ENCODE measurements around the gene CX3CR1. TPM values are rescaled to one million over a fixed set of nuclear protein-coding genes. Genes with fewer than 3 reads are reported as not detected.
A peak's percentile ranks its signal among the peaks of the same experiment; 100 is the strongest.

The CX3CR1 gene
- polyA plus RNA-seq, 6 donors from 2014 or later, result 0.14 to 2.9 (median 1.3) TPM

DNA sequence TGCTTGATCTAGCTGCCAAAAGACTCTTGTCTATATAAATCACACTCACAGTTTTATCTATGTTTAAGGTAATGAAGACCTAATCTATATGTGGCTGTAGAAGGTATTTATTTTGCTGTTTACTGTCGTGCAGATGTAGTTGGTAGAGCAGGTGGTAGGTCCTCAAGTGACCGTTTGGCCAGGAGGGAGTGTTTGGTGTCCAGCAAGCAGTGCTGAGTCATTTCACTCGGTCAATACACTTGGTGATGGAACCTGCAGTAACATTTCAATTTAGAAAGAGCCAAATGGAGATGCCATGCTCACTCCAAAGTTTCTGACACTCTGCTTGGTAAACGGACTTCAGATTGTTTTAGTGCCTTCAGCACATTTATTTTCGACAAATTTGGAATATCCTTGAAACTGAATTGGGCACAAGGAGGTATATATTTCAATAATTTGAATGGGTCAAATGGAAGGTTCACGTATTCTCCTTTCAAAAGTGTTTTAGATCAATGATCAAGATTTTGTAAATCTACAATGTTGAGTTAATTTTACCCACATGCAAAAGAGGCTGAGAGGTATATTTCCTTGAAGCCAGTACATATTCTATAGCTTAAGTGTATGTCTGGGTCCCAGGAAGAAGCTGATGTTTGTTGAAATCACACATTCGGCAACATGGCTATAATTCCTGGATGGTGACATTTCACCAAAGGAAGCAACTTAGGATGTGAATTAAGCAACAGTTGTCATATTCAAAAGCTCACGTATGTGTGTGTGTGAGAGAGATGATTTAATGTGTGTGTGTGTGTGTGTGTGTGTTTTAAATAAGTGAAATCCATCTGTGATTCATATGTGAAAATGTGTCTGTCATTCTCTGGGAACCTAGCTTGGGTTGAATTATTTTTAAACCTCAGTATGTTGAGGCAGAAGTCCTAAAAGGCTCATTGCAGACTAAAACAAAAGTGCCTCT, 7.7 kb upstream of the CX3CR1 start:
- no peaks in the 10 kb centered on the region for H3K36me3 Mint-ChIP-seq
- no peak for DNase-seq
- H3K4me3 Mint-ChIP-seq, result no peak overlapping the region
- peaks cover 28 to 42% (median 39%) of the 10 kb centered on the region in 3 donors for H3K4me1 Mint-ChIP-seq
- H3K27me3 Mint-ChIP-seq, result peaks cover 0 to 4% (median 0%) of the 10 kb centered on the region in 3 donors
- no peak for ATAC-seq (ENCODE audit: low read depth in 2 of 2)
- H3K9me3 Mint-ChIP-seq, result no peaks in the 10 kb centered on the region
- H3K27ac Mint-ChIP-seq, result peak overlapping the region in 1 of 6 donors; percentile 74

- H3K4me1 Mint-ChIP-seq, result peaks cover 33 to 46% (median 43%) of the 10 kb centered on the region in 3 donors
- H3K9me3 Mint-ChIP-seq, result no peaks in the 10 kb centered on the region
- H3K27me3 Mint-ChIP-seq, result no peaks in the 10 kb centered on the region
- no peak overlapping the region for H3K4me3 Mint-ChIP-seq
- ATAC-seq (ENCODE audit: low read depth in 2 of 2) (no peak), DNase-seq (no peak)
- no peak overlapping the region for H3K27ac Mint-ChIP-seq
- no peaks in the 10 kb centered on the region for H3K36me3 Mint-ChIP-seq
These were observed 6.9 kb upstream of the CX3CR1 start for GRCh38 chr3:39286771-39287170.

GRCh38 chr3:39285332-39285731, 5.5 kb upstream of the CX3CR1 start:
- Mint-ChIP-seq H3K4me1 (peaks cover 43 to 56% (median 54%) of the 10 kb centered on the region in 3 donors), H3K4me3 (no peak overlapping the region), H3K27me3 (no peaks in the 10 kb centered on the region), H3K9me3 (no peaks in the 10 kb centered on the region), H3K36me3 (no peaks in the 10 kb centered on the region), H3K27ac (no peak overlapping the region)
- no peak for DNase-seq
- ATAC-seq (ENCODE audit: low read depth in 2 of 2), result no peak

- DNase-seq (no peak), ATAC-seq (ENCODE audit: low read depth in 2 of 2) (no peak)
- no peaks in the 10 kb centered on the region for H3K27me3 Mint-ChIP-seq
- H3K27ac Mint-ChIP-seq, result peak overlapping the region in 3 of 6 donors; percentile 13 to 77 (median 32)
- peaks cover 43 to 57% (median 54%) of the 10 kb centered on the region in 3 donors for H3K4me1 Mint-ChIP-seq
- H3K36me3 Mint-ChIP-seq, result no peaks in the 10 kb centered on the region
- no peak overlapping the region for H3K4me3 Mint-ChIP-seq
- no peaks in the 10 kb centered on the region for H3K9me3 Mint-ChIP-seq
These were observed 4.6 kb upstream of the CX3CR1 start for GRCh38 chr3:39284457-39284881.

GRCh38 chr3:39282057-39282456, 2.2 kb upstream of the CX3CR1 start:
- ATAC-seq (ENCODE audit: low read depth in 2 of 2), result no peak

GRCh38 chr3:39281533-39281932, 1.7 kb upstream of the CX3CR1 start:
- DNase-seq, result peak; percentile 12
- Mint-ChIP-seq H3K4me3 (peak overlapping the region in 7 of 8 donors; percentile 40 to 80 (median 65)), H3K27ac (peak overlapping the region in 5 of 6 donors; percentile 14 to 89 (median 88)), H3K27me3 (no peaks in the 10 kb centered on the region), H3K9me3 (no peaks in the 10 kb centered on the region), H3K4me1 (peaks cover 35 to 48% (median 46%) of the 10 kb centered on the region in 3 donors), H3K36me3 (no peaks in the 10 kb centered on the region)
- ATAC-seq (ENCODE audit: low read depth in 2 of 2), result peak; percentile 48 to 61

More at GRCh38 chr3:39282057-39282456, 2.2 kb upstream of the CX3CR1 start:
- no peak for DNase-seq
- no peaks in the 10 kb centered on the region for H3K9me3 Mint-ChIP-seq
- no peaks in the 10 kb centered on the region for H3K36me3 Mint-ChIP-seq
- peak overlapping the region in 1 of 6 donors; percentile 18 for H3K27ac Mint-ChIP-seq
- H3K4me1 Mint-ChIP-seq, result peaks cover 33 to 48% (median 46%) of the 10 kb centered on the region in 3 donors
- H3K27me3 Mint-ChIP-seq, result no peaks in the 10 kb centered on the region
- peak overlapping the region in 3 of 8 donors; percentile 40 to 75 (median 65) for H3K4me3 Mint-ChIP-seq

DNA sequence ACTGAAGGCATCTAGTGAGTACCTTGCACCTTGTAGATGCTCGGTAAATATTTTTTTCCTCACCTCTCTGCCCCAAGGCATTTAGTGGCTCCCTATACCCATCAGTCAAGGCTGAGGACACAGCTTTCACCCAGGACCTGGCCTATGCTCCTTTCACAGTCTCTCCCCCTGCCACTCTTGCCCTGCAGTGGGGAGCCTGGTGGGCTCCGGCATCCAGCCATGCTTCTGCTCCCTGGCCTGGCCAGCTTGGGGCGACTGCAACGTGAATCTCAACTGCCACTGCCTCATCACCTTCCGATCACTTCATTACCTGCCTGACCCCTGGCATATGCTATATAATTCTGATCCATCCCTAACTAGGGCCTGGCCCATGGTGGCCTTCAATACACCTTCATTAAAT, 735 bp upstream of the CX3CR1 start:
- peak overlapping the region in 1 of 6 donors; percentile 20 for H3K27ac Mint-ChIP-seq
- no peaks in the 10 kb centered on the region for H3K27me3 Mint-ChIP-seq
- DNase-seq, result no peak
- no peaks in the 10 kb centered on the region for H3K9me3 Mint-ChIP-seq
- ATAC-seq (ENCODE audit: low read depth in 2 of 2), result no peak
- H3K4me3 Mint-ChIP-seq, result peak overlapping the region in 1 of 8 donors; percentile 43
- peaks cover 36 to 51% (median 46%) of the 10 kb centered on the region in 3 donors for H3K4me1 Mint-ChIP-seq
- H3K36me3 Mint-ChIP-seq, result no peaks in the 10 kb centered on the region

DNA sequence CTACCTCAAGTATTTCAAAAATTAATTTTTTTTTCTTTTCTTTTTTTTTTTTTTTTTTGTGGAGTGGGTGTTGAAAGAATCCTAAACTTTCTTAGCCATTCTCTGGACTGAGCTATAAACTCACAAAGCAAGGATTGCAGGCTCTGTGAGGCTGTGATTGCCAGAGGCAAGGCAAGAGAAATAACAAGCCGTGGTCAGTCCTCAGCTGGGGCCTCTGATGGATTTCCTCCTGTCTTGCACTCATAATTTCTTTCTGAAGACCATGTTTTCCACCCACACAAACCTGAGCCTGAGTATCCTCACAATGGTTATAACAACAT, 1.3 kb downstream of the CX3CR1 start:
- H3K27me3 Mint-ChIP-seq, result no peaks in the 10 kb centered on the region
- H3K4me3 Mint-ChIP-seq, result no peak overlapping the region
- H3K9me3 Mint-ChIP-seq, result no peaks in the 10 kb centered on the region
- H3K27ac Mint-ChIP-seq, result no peak overlapping the region
- DNase-seq, result no peak
- peaks cover 28 to 43% (median 41%) of the 10 kb centered on the region in 3 donors for H3K4me1 Mint-ChIP-seq
- ATAC-seq (ENCODE audit: low read depth in 2 of 2), result no peak
- no peaks in the 10 kb centered on the region for H3K36me3 Mint-ChIP-seq

- Mint-ChIP-seq H3K27ac (peak overlapping the region in 2 of 6 donors; percentile 59 to 65), H3K4me1 (peaks cover 28 to 44% (median 42%) of the 10 kb centered on the region in 3 donors), H3K9me3 (no peaks in the 10 kb centered on the region), H3K27me3 (no peaks in the 10 kb centered on the region), H3K36me3 (no peaks in the 10 kb centered on the region), H3K4me3 (no peak overlapping the region)
- ATAC-seq (ENCODE audit: low read depth in 2 of 2), result no peak
- no peak for DNase-seq
These were observed 1.8 kb downstream of the CX3CR1 start for GRCh38 chr3:39277893-39278615.

DNA sequence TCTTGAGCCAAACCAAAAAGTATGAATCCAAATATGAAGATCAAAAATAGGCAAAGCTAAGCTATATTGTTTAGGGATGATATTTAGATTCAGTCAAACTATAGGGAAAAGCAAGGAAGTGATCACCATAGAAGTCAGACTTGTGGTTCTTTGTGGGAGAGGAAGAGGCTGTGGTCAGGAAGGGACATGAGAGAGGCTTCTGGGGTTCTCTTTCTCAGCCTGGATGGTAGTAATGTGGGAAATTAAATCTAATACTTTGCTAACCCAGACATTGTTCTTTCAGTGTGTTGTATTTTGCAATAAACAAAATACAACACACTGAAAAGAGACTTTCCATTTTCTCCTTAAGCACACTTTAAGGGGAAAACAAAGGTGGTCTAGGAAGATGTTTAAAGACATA, 3.1 kb downstream of the CX3CR1 start:
- peaks cover 26 to 44% (median 42%) of the 10 kb centered on the region in 3 donors for H3K4me1 Mint-ChIP-seq
- H3K9me3 Mint-ChIP-seq, result no peaks in the 10 kb centered on the region
- H3K4me3 Mint-ChIP-seq, result no peak overlapping the region
- H3K27me3 Mint-ChIP-seq, result no peaks in the 10 kb centered on the region
- H3K36me3 Mint-ChIP-seq, result no peaks in the 10 kb centered on the region
- ATAC-seq (ENCODE audit: low read depth in 2 of 2) (no peak), DNase-seq (no peak)
- no peak overlapping the region for H3K27ac Mint-ChIP-seq

DNA sequence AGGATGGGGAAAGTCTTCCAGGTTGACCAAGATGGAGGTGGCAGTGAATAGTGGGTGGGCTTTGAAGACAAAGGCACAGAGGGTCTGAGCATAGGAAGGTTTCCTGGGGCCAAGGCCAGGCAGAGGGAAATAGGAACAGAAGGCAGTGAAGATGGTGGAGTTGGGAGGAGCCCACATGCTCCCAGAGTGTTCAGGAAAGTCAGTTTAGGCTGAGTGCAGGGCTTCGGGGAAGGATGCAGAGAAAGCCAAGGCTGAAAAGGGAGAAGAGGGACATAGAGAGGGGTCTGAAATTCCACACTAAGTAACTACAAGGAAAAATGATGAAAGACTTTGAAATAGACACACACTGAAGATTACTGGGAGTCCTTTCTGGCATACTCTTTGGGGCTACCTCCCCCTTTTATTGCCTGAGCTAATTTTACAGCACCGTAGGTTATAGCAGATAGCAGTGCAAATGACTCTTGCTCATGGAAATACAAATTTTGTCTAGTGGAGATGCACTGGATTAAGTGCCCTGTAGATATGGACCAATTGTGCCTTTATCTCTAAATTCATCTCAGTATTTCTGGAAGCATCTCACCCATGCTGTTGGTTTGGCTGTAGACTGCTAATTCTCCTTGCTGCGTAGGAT, 3.8 kb downstream of the CX3CR1 start:
- Mint-ChIP-seq H3K36me3 (no peaks in the 10 kb centered on the region), H3K9me3 (no peaks in the 10 kb centered on the region), H3K27me3 (no peaks in the 10 kb centered on the region), H3K4me1 (peaks cover 26 to 44% (median 35%) of the 10 kb centered on the region in 3 donors), H3K27ac (peak overlapping the region in 3 of 6 donors; percentile 7 to 18 (median 9)), H3K4me3 (no peak overlapping the region)
- ATAC-seq (ENCODE audit: low read depth in 2 of 2) (no peak), DNase-seq (no peak)

DNA sequence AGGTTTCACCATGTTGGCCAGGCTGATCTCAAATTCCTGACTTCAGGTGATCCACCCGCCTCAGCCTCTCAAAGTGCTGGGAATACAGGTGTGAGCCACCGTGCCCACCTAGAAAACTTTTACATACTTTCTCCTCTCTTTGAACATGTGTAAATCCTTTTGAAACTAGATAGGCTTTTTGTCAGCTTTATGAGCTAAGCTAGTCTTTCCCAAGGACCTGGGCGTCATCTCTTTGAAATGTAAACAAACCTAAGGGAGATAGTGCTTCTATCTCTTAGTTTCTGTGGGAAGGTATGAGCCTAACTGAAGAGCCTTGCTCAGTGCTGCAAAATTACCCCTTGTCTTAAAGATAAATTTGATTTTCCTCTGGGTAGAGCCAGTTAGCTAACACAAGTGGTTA, 4.8 kb downstream of the CX3CR1 start:
- Mint-ChIP-seq H3K4me1 (peaks cover 22 to 42% (median 26%) of the 10 kb centered on the region in 3 donors), H3K9me3 (no peaks in the 10 kb centered on the region), H3K4me3 (no peak overlapping the region), H3K27ac (no peak overlapping the region), H3K36me3 (no peaks in the 10 kb centered on the region), H3K27me3 (no peaks in the 10 kb centered on the region)
- ATAC-seq (ENCODE audit: low read depth in 2 of 2) (no peak), DNase-seq (no peak)

GRCh38 chr3:39273119-39273518, 6.7 kb downstream of the CX3CR1 start:
- no peak overlapping the region for H3K27ac Mint-ChIP-seq
- ATAC-seq (ENCODE audit: low read depth in 2 of 2) (no peak), DNase-seq (no peak)
- no peak overlapping the region for H3K4me3 Mint-ChIP-seq
- H3K27me3 Mint-ChIP-seq, result no peaks in the 10 kb centered on the region
- H3K36me3 Mint-ChIP-seq, result no peaks in the 10 kb centered on the region
- H3K4me1 Mint-ChIP-seq, result peaks cover 17 to 38% (median 17%) of the 10 kb centered on the region in 3 donors
- H3K9me3 Mint-ChIP-seq, result no peaks in the 10 kb centered on the region

Measured in naive B cell (primary cell).